ENCODE results near the gene SRGAP1.

The SRGAP1 gene

DNA sequence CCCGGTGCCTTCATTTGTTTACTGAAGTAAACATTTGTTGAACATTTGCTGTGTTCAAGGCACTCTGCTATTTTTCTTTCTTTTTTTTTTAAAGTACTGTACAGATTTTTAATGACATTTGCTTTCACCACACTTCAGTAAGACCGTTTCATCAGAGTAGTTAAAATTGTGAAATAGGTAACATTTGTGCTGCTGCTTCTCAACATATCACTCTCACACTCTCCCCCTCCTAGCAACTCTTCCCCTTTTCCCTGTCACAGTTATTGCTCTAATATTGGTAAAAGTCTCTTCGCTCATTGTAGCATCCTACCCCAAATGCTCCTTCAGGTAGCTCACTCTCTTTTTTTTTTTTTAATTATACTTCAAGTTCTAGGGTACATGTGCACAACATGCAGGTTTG lies 49.6 kb downstream of the SRGAP1 start:
- Histone ChIP-seq H3K4me3 (ENCODE audit: low read length) (no peak overlapping the region), H3K9ac (ENCODE audit: low read depth, low read length) (no peak overlapping the region), H3K9me3 (replicated peaks; ENCODE audit: low read length) (no peaks in the 10 kb centered on the region), H3K4me2 (ENCODE audit: low read length) (no peak overlapping the region), H3K4me1 (ENCODE audit: control insufficient read depth, insufficient read depth, low read length) (peaks cover 11% of the 10 kb centered on the region), H3K36me3 (ENCODE audit: insufficient read depth, low read length) (peaks cover 3% of the 10 kb centered on the region), H3K27me3 (ENCODE audit: control insufficient read depth, insufficient read depth, low read length) (no peaks in the 10 kb centered on the region)

DNA sequence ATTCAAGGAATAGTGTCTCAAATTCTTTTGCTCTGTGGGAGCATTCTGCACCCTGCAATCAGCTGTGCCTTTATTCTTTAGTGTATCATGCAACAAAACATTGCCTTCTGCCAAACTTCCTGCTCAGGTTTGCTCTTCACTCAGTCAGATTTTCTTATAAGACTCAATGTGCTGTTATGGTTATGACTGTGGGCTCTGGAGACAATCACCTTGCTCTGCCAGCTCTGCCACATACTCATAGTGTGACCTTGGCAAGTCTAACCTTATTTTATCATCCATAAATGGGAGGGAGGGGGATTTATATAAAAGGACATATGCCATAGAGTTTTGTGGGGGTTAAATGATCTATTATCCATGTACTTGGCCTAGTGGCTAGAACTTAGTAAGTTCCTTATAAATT lies 51.3 kb downstream of the SRGAP1 start:
- Histone ChIP-seq H3K4me3 (ENCODE audit: low read length) (no peak overlapping the region), H3K4me1 (ENCODE audit: control insufficient read depth, insufficient read depth, low read length) (no peaks in the 10 kb centered on the region), H3K4me2 (ENCODE audit: low read length) (no peak overlapping the region), H3K9me3 (replicated peaks; ENCODE audit: low read length) (no peaks in the 10 kb centered on the region), H3K9ac (ENCODE audit: low read depth, low read length) (no peak overlapping the region), H3K36me3 (ENCODE audit: insufficient read depth, low read length) (peaks cover 3% of the 10 kb centered on the region), H3K27me3 (ENCODE audit: control insufficient read depth, insufficient read depth, low read length) (no peaks in the 10 kb centered on the region)

DNA sequence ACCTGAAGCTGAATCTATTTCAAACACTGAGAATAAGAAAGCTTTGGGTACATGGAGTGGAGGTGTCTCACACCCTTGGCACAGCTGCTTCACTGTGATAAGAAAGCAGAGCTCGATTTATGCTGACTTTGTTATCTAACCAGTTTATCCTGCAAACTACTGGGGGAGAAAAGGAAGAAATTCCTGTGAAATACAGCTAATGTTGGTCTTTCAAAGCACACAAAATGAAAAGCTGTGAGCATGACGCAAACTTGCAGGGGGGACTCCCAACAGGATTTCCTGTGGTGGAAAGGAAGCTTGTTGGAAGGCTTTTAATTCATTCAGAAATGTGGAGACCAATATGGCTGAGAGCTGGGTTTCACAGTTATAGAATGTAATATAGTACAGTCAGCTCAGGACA lies 53.4 kb downstream of the SRGAP1 start:
- no peak overlapping the region for H3K4me3 ChIP-seq (ENCODE audit: low read length)
- H3K9ac ChIP-seq (ENCODE audit: low read depth, low read length), result no peak overlapping the region
- H3K36me3 ChIP-seq (ENCODE audit: insufficient read depth, low read length), result peaks cover 3% of the 10 kb centered on the region
- H3K4me2 ChIP-seq (ENCODE audit: low read length), result no peak overlapping the region
- H3K9me3 ChIP-seq (replicated peaks; ENCODE audit: low read length), result no peaks in the 10 kb centered on the region
- no peaks in the 10 kb centered on the region for H3K27me3 ChIP-seq (ENCODE audit: control insufficient read depth, insufficient read depth, low read length)
- no peaks in the 10 kb centered on the region for H3K4me1 ChIP-seq (ENCODE audit: control insufficient read depth, insufficient read depth, low read length)

DNA sequence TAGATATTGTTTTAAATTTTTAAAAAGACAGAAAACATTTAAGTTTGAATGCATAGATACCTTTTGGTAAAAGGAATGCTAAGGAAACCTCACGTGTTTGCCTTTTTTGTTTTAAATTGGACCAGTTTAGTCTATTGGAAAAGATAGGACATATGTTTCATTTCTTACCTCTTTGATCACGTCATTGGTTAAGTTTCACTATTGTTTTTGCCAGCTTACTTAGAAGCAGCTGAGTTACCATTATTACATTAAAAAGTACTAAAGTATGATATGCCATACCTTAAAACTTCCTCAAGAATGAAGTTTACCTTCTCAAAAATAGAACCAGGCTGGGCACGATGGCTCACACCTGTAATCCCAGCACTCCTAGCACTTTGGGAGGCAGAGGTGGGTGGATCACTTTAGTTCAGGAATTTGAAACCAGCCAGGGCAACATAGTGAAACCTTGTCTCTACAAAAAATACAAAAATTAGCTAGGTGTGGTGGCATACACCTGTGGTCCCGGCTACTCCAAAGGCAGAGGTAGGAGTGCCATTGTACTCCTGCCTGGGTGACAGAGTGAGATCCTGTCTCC lies 54.4 kb downstream of the SRGAP1 start:
- H3K4me1 ChIP-seq (ENCODE audit: control insufficient read depth, insufficient read depth, low read length), result no peaks in the 10 kb centered on the region

DNA sequence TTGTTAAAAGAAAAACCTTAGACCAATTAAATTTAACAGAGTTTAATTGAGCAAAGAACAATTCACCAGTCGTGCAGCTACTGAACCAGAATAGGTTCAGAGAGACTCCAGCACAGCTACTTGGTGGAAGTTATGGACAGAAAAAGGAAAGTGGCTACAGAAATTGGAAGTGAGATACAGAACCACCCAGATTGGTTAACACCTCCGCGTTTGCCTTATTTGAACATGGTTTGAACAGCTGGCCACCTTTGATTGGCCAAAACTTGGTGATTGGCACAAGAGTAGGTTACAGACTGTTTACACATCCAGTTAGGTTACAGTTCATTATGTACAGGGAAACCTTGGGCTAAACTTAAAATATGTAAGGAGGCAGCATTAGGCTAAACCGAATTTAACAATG lies 54.9 kb downstream of the SRGAP1 start:
- peaks cover 3% of the 10 kb centered on the region for H3K36me3 ChIP-seq (ENCODE audit: insufficient read depth, low read length)
- no peak overlapping the region for H3K4me2 ChIP-seq (ENCODE audit: low read length)
- H3K9me3 ChIP-seq (replicated peaks; ENCODE audit: low read length), result no peaks in the 10 kb centered on the region
- H3K4me1 ChIP-seq (ENCODE audit: control insufficient read depth, insufficient read depth, low read length), result no peaks in the 10 kb centered on the region
- no peak overlapping the region for H3K9ac ChIP-seq (ENCODE audit: low read depth, low read length)
- no peak overlapping the region for H3K4me3 ChIP-seq (ENCODE audit: low read length)
- no peaks in the 10 kb centered on the region for H3K27me3 ChIP-seq (ENCODE audit: control insufficient read depth, insufficient read depth, low read length)

More for the DNA sequence above, 54.4 kb downstream of the SRGAP1 start:
- H3K9me3 ChIP-seq (replicated peaks; ENCODE audit: low read length), result no peaks in the 10 kb centered on the region
- H3K27me3 ChIP-seq (ENCODE audit: control insufficient read depth, insufficient read depth, low read length), result no peaks in the 10 kb centered on the region
- no peak overlapping the region for H3K4me3 ChIP-seq (ENCODE audit: low read length)
- H3K36me3 ChIP-seq (ENCODE audit: insufficient read depth, low read length), result peaks cover 3% of the 10 kb centered on the region
- no peak overlapping the region for H3K9ac ChIP-seq (ENCODE audit: low read depth, low read length)
- H3K4me2 ChIP-seq (ENCODE audit: low read length), result no peak overlapping the region

DNA sequence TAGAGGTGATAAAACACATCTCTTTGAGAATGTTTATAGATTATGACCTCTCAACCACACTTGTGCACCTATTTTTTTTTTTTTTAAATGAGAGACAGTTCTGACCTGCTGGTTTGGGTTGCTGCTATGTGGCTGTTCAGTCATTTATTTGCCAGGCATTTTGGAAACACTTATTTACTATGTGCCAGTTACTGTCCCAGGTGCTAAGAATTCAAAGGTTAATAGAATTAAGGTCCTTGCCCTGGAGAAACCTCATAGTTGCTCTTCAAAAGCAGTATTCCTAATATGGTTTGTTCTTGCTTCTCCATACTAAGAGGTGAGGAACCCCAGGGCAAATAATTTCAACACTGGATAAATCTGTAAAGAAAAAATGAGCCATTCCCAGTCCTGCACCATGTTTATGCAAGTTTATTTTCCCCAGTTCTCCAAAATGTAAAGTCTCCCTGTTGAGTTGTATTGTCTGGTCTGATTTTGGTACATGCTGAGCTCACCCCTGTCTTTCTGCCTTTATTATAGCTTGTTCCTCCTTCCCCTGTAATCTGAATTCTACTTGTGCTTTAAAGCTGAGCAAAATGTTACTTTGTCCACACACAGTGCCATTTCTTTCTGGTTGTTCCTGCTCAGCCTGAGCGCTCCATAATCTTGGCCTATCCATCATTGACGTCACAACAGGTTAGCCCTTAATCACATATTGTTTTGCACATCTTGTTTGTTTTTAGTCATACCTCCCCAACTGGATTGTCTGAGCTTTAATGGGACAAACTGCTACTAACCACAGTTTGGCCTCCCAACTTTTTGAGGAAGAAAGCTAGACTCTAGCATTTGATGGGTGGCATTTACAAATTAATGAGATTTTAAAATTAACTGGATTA lies 56.7 kb downstream of the SRGAP1 start:
- no peaks in the 10 kb centered on the region for H3K9me3 ChIP-seq (replicated peaks; ENCODE audit: low read length)
- H3K4me2 ChIP-seq (ENCODE audit: low read length), result no peak overlapping the region

DNA sequence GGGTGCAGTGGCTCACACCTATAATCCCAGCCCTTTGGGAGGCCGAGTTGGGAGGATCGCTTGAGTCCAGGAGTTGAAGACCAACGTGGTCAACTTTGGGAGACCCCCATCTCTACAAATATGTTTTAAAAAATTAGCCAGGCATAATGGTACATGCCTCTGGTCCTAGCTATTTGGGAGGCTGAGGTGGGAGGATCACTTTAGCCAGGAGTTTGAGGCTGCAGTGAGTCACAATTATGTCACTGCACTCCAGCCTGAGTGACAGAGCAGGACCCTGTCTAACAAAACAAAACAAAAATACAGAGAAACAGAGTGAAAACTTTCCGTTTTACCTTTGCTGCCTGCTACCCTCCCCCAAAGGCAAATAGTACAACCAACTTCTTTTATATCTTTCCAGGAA lies 60.2 kb downstream of the SRGAP1 start:
- H3K4me3 ChIP-seq (ENCODE audit: low read length), result no peak overlapping the region
- no peaks in the 10 kb centered on the region for H3K4me1 ChIP-seq (ENCODE audit: control insufficient read depth, insufficient read depth, low read length)
- H3K9me3 ChIP-seq (replicated peaks; ENCODE audit: low read length), result no peaks in the 10 kb centered on the region
- H3K27me3 ChIP-seq (ENCODE audit: control insufficient read depth, insufficient read depth, low read length), result no peaks in the 10 kb centered on the region
- H3K4me2 ChIP-seq (ENCODE audit: low read length), result no peak overlapping the region
- H3K36me3 ChIP-seq (ENCODE audit: insufficient read depth, low read length), result peaks cover 3% of the 10 kb centered on the region
- no peak overlapping the region for H3K9ac ChIP-seq (ENCODE audit: low read depth, low read length)

More for the DNA sequence above, 56.7 kb downstream of the SRGAP1 start:
- H3K4me3 ChIP-seq (ENCODE audit: low read length), result no peak overlapping the region
- H3K36me3 ChIP-seq (ENCODE audit: insufficient read depth, low read length), result peaks cover 3% of the 10 kb centered on the region
- no peak overlapping the region for H3K9ac ChIP-seq (ENCODE audit: low read depth, low read length)
- no peaks in the 10 kb centered on the region for H3K4me1 ChIP-seq (ENCODE audit: control insufficient read depth, insufficient read depth, low read length)
- no peaks in the 10 kb centered on the region for H3K27me3 ChIP-seq (ENCODE audit: control insufficient read depth, insufficient read depth, low read length)

DNA sequence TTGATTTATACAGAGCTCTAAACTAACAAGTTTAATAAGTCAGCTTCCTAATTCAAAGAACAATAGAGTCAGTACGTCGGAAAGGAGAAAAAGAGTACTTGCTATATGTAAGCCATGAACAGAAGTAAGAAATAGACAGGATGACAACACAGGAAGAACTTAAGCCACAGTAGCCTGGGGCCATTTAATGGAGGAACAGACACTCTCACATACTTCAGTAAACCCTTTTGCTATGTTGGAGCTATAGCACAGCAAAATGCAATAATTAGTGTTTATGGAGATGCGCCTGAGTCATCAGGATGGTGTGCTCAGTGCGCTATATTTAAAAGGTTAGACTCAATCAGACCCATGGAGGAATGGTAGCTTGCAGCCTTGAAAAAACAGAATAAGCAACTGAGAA lies 61.0 kb downstream of the SRGAP1 start:
- no peak overlapping the region for H3K4me3 ChIP-seq (ENCODE audit: low read length)
- no peaks in the 10 kb centered on the region for H3K4me1 ChIP-seq (ENCODE audit: control insufficient read depth, insufficient read depth, low read length)
- H3K9me3 ChIP-seq (replicated peaks; ENCODE audit: low read length), result no peaks in the 10 kb centered on the region
- H3K4me2 ChIP-seq (ENCODE audit: low read length), result no peak overlapping the region
- no peaks in the 10 kb centered on the region for H3K27me3 ChIP-seq (ENCODE audit: control insufficient read depth, insufficient read depth, low read length)
- no peak overlapping the region for H3K9ac ChIP-seq (ENCODE audit: low read depth, low read length)
- peaks cover 3% of the 10 kb centered on the region for H3K36me3 ChIP-seq (ENCODE audit: insufficient read depth, low read length)

DNA sequence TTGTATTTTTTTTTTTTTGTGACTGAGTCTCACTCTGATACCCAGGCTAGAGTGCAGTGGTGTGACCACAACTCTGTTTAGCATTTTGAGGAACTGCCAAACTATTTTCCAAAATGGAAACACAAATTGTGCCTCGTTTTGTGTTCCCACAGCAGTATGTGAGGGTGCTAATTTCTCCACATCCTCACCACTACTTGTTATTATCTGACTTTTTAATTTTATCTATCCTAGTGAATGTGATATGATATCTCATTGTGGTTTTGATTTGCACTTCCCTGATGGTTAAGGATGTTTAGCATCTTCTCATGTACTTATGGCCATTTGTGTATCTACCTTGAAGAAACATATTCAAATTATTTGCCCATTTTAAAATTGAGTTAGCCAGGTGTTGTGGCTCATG lies 62.4 kb downstream of the SRGAP1 start:
- Histone ChIP-seq H3K27me3 (ENCODE audit: control insufficient read depth, insufficient read depth, low read length) (no peaks in the 10 kb centered on the region), H3K4me2 (ENCODE audit: low read length) (no peak overlapping the region), H3K4me1 (ENCODE audit: control insufficient read depth, insufficient read depth, low read length) (no peaks in the 10 kb centered on the region), H3K9me3 (replicated peaks; ENCODE audit: low read length) (no peaks in the 10 kb centered on the region), H3K36me3 (ENCODE audit: insufficient read depth, low read length) (no peaks in the 10 kb centered on the region), H3K9ac (ENCODE audit: low read depth, low read length) (no peak overlapping the region), H3K4me3 (ENCODE audit: low read length) (no peak overlapping the region)

DNA sequence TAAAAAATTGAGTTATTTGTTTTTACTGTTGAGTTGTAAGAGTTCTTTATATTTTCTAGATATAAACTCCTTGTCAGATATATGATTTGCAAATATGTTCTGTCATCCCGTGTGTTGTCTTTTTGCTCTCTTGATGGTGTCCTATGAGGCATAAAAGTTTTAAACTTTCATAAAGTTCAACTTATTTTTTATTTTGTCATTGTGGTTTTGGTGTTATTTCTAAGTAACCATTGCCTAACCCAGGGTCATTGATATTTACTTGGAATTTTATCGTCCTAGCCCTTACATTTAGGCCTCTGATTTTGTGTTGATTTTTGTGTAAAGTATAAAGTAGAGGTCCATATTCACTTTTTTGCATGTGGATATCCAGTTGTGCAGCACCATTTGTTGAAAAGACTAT lies 63.1 kb downstream of the SRGAP1 start:
- Histone ChIP-seq H3K4me1 (ENCODE audit: control insufficient read depth, insufficient read depth, low read length) (no peaks in the 10 kb centered on the region), H3K9me3 (replicated peaks; ENCODE audit: low read length) (no peaks in the 10 kb centered on the region), H3K4me2 (ENCODE audit: low read length) (no peak overlapping the region), H3K9ac (ENCODE audit: low read depth, low read length) (no peak overlapping the region), H3K27me3 (ENCODE audit: control insufficient read depth, insufficient read depth, low read length) (no peaks in the 10 kb centered on the region), H3K36me3 (ENCODE audit: insufficient read depth, low read length) (no peaks in the 10 kb centered on the region), H3K4me3 (ENCODE audit: low read length) (no peak overlapping the region)

DNA sequence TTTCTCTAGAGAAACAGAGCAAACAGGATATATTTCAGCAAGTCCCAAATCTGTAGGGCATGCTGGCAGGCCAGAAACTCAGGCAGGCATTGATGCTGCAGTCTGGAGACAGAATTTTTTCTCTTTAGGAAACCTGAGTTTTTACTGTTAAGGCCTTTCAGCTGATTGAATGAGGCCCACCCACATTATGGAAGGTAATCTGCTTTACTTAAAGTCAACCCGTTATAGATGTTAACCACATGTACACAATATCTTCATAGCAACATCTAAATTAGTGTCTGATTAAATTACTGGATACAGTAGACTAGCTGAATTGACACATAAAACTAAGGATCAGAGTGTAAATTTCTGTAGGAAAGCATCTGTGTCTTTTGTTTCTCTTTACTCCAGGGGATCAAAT lies 65.2 kb downstream of the SRGAP1 start:
- no peak overlapping the region for H3K9ac ChIP-seq (ENCODE audit: low read depth, low read length)
- H3K4me3 ChIP-seq (ENCODE audit: low read length), result no peak overlapping the region
- H3K4me2 ChIP-seq (ENCODE audit: low read length), result no peak overlapping the region
- no peaks in the 10 kb centered on the region for H3K36me3 ChIP-seq (ENCODE audit: insufficient read depth, low read length)
- H3K9me3 ChIP-seq (replicated peaks; ENCODE audit: low read length), result no peaks in the 10 kb centered on the region
- peaks cover under 1% of the 10 kb centered on the region for H3K4me1 ChIP-seq (ENCODE audit: control insufficient read depth, insufficient read depth, low read length)
- no peaks in the 10 kb centered on the region for H3K27me3 ChIP-seq (ENCODE audit: control insufficient read depth, insufficient read depth, low read length)

DNA sequence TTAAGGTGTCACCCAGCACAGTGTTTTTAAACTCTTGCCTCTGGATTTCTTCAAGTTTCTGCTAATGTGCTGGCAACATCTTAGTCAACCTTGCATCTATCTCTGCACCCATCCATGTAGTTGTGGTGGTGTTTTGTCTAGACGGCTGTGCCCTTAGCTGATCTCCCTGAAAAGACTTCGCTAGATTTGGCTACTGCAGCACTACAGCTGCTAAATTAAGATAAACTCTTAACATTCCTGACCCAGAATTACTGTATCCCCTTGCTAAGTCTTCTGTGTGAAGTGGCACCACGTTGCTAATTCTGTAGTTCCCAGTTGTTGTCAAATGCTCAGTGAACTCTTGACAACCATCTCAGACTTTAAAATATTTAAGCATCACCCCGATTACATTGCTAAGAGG lies 66.8 kb downstream of the SRGAP1 start:
- Histone ChIP-seq H3K4me1 (ENCODE audit: control insufficient read depth, insufficient read depth, low read length) (peaks cover 17% of the 10 kb centered on the region), H3K9me3 (replicated peaks; ENCODE audit: low read length) (no peaks in the 10 kb centered on the region), H3K4me2 (ENCODE audit: low read length) (no peak overlapping the region), H3K27me3 (ENCODE audit: control insufficient read depth, insufficient read depth, low read length) (no peaks in the 10 kb centered on the region), H3K9ac (ENCODE audit: low read depth, low read length) (no peak overlapping the region), H3K4me3 (ENCODE audit: low read length) (no peak overlapping the region), H3K36me3 (ENCODE audit: insufficient read depth, low read length) (no peaks in the 10 kb centered on the region)

Data from skeletal muscle satellite cell (primary cell).